ENCODE data around the gene SBK2.

- TF ChIP-seq CTCF (IDR thresholded peaks at IDR 0.05; ENCODE audit: borderline replicate concordance, extremely low read depth, low read length, poor library complexity, severe bottlenecking), result no peak
- no peak for TF ChIP-seq EZH2 (IDR thresholded peaks at IDR 0.05; ENCODE audit: borderline replicate concordance, low read depth, low read length, severe bottlenecking)
These were observed 44.5 kb downstream of the SBK2 start for GRCh38 chr19:55492362-55492944.
